OCI-LY1 (cell line): Measurements from ENCODE around the gene LAMC1.

Source experiments
- H2AFZ ChIP-seq: fragments of 200-600 bp; sonication (generic), shearing (Covaris generic); 2 replicates; pipeline ENCODE4 v1.6.0; 2014; ENCODE audit warnings: antibody characterized with exemption, mild to moderate bottlenecking, low read length
- H3F3A ChIP-seq: fragments of 200-600 bp; sonication (generic), shearing (Covaris generic); 2 replicates; pipeline ENCODE4 v1.6.0; 2014; ENCODE audit warnings: mild to moderate bottlenecking, antibody characterized with exemption, low read length, moderate library complexity; ENCODE audit not compliant: insufficient read depth
- H3K27ac ChIP-seq: fragments of 200-600 bp; sonication (generic); 2 replicates; pipeline ENCODE4 v1.5.1; 2014; ENCODE audit warnings: low read length, mixed run types, mild to moderate bottlenecking, low read depth; ENCODE audit not compliant: poor library complexity, severe bottlenecking
- H3K27me3 ChIP-seq: fragments of 200-600 bp; sonication (generic); 2 replicates; pipeline ENCODE4 v1.6.0; 2014; ENCODE audit warnings: antibody characterized with exemption, mild to moderate bottlenecking, low read length, moderate library complexity; ENCODE audit not compliant: insufficient read depth
- H3K36me3 ChIP-seq: fragments of 200-600 bp; sonication (generic); 2 replicates; pipeline ENCODE4 v1.6.1; 2014; ENCODE audit warnings: mild to moderate bottlenecking, antibody characterized with exemption, low read length, moderate library complexity, mixed read lengths; ENCODE audit not compliant: insufficient read depth
- H3K4me1 ChIP-seq: fragments of 200-600 bp; sonication (generic); 2 replicates; pipeline ENCODE4 v1.5.1; 2014; ENCODE audit warnings: mild to moderate bottlenecking, low read length, moderate library complexity; ENCODE audit not compliant: insufficient read depth, severe bottlenecking
- H3K4me2 ChIP-seq: fragments of 200-600 bp; sonication (generic), shearing (Covaris generic); 2 replicates; pipeline ENCODE4 v1.6.1; 2014; ENCODE audit warnings: low read length
- H3K4me3 ChIP-seq: fragments of 200-600 bp; sonication (generic); 2 replicates; pipeline ENCODE4 v1.5.1; 2014; ENCODE audit warnings: low read length, low read depth, mild to moderate bottlenecking, mixed read lengths; ENCODE audit not compliant: poor library complexity, severe bottlenecking
- H3K79me2 ChIP-seq: fragments of 200-600 bp; shearing (Covaris generic); 2 replicates; pipeline ENCODE4 v1.6.1; 2016; ENCODE audit warnings: mixed run types, low read length, mixed read lengths; ENCODE audit not compliant: insufficient read depth
- H3K9ac ChIP-seq: fragments of 200-600 bp; sonication (generic), shearing (Covaris generic); 2 replicates; pipeline ENCODE4 v1.6.1; 2014; ENCODE audit warnings: mild to moderate bottlenecking, low read length, mixed read lengths
- H3K9me2 ChIP-seq: fragments of 200-600 bp; sonication (generic), shearing (Covaris generic); 2 replicates; pipeline ENCODE4 v1.6.1; 2014; ENCODE audit warnings: low read depth, mild to moderate bottlenecking, low read length, mixed read lengths
- H3K9me3 ChIP-seq: fragments of 200-600 bp; shearing (Covaris generic); 2 replicates; pipeline ENCODE4 v1.6.1; 2014; ENCODE audit warnings: low read length, mixed read lengths
- H4K20me1 ChIP-seq: fragments of 200-600 bp; sonication (generic), shearing (Covaris generic); 2 replicates; pipeline ENCODE4 v1.6.0; 2016; ENCODE audit warnings: mild to moderate bottlenecking, low read length; ENCODE audit not compliant: insufficient read depth
- EZH2 ChIP-seq: fragments of 200-600 bp; sonication (generic), shearing (Covaris generic); IDR thresholded peaks from 2 replicates; pipeline ENCODE4 v1.8.0; 2017; ENCODE audit warnings: borderline replicate concordance, mixed run types, mild to moderate bottlenecking, antibody characterized with exemption, low read length, moderate library complexity, mixed read lengths
- TF ChIP-seq, protein P1 (sequence below): fragments of 200-600 bp; sonication (generic), shearing (Covaris generic); IDR thresholded peaks from 2 replicates; pipeline ENCODE4 v1.5.1; 2017; ENCODE audit warnings: mild to moderate bottlenecking, antibody characterized with exemption, low read length, moderate library complexity, mixed read lengths

The LAMC1 gene

DNA sequence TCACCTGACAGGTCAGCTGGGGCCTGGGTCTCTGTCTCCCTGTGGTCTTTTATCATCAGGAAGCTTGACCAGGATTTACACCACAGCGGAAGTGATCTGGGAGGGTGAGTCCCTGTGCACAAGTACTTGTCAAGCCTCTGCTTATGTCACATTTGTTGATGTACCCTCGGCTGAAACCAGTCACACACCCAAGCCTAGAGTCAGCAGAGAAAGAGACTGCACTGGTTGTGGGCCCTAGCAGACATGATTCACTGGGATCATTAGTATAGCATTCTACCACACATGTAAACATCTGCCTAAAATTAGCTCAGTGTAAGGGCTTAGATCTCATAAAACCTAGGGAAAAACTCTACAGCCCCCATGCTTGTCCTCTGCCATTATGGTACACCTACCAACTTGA, 83.5 kb downstream of the LAMC1 start:
- Histone ChIP-seq H3K9ac (no peak overlapping the region), H3K4me2 (no peak overlapping the region), H2AFZ (no peak overlapping the region), H3K79me2 (no peaks in the 10 kb centered on the region), H3K4me3 (no peak overlapping the region), H3K27me3 (no peaks in the 10 kb centered on the region), H3K27ac (no peak overlapping the region), H3F3A (no peaks in the 10 kb centered on the region), H3K4me1 (peaks cover 39% of the 10 kb centered on the region), H3K36me3 (peaks cover 58% of the 10 kb centered on the region), H3K9me3 (no peaks in the 10 kb centered on the region), H4K20me1 (no peaks in the 10 kb centered on the region), H3K9me2 (no peaks in the 10 kb centered on the region)
- no peak for TF ChIP-seq EZH2
- TF ChIP-seq, protein P1, sequence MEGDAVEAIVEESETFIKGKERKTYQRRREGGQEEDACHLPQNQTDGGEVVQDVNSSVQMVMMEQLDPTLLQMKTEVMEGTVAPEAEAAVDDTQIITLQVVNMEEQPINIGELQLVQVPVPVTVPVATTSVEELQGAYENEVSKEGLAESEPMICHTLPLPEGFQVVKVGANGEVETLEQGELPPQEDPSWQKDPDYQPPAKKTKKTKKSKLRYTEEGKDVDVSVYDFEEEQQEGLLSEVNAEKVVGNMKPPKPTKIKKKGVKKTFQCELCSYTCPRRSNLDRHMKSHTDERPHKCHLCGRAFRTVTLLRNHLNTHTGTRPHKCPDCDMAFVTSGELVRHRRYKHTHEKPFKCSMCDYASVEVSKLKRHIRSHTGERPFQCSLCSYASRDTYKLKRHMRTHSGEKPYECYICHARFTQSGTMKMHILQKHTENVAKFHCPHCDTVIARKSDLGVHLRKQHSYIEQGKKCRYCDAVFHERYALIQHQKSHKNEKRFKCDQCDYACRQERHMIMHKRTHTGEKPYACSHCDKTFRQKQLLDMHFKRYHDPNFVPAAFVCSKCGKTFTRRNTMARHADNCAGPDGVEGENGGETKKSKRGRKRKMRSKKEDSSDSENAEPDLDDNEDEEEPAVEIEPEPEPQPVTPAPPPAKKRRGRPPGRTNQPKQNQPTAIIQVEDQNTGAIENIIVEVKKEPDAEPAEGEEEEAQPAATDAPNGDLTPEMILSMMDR, result no peak

DNA sequence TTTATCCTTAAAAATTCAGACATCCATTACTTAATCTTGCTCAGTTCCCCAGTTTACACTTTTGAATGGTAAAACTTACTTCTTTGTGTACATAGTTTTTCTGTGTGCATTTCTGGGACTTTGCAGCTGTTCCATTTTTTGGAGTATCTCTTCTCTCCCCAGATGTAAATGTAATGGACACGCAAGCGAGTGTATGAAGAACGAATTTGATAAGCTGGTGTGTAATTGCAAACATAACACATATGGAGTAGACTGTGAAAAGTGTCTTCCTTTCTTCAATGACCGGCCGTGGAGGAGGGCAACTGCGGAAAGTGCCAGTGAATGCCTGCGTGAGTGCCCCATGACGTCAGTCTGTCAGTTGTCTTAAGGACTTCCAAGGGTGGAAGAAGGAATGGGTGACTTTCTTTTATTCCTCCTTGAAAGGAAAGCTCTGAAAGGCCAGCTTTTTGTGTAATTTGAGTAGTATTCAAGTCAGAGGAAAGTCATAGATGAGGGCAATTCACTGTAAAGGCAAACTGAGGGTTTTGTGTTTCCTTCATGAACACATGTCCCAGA, 87.2 kb downstream of the LAMC1 start:
- H3K4me3 ChIP-seq, result no peak overlapping the region
- no peak overlapping the region for H3K9ac ChIP-seq
- no peaks in the 10 kb centered on the region for H3K79me2 ChIP-seq
- no peaks in the 10 kb centered on the region for H4K20me1 ChIP-seq
- H3K4me1 ChIP-seq, result peaks cover 6% of the 10 kb centered on the region
- H3K9me2 ChIP-seq, result no peaks in the 10 kb centered on the region
- H3K27ac ChIP-seq, result no peak overlapping the region
- no peak overlapping the region for H2AFZ ChIP-seq
- H3F3A ChIP-seq, result no peaks in the 10 kb centered on the region
- H3K9me3 ChIP-seq, result no peaks in the 10 kb centered on the region
- H3K27me3 ChIP-seq, result no peaks in the 10 kb centered on the region
- TF ChIP-seq, protein P1, result no peak
- no peak for TF ChIP-seq EZH2
- H3K36me3 ChIP-seq, result peaks cover 65% of the 10 kb centered on the region
- no peak overlapping the region for H3K4me2 ChIP-seq

DNA sequence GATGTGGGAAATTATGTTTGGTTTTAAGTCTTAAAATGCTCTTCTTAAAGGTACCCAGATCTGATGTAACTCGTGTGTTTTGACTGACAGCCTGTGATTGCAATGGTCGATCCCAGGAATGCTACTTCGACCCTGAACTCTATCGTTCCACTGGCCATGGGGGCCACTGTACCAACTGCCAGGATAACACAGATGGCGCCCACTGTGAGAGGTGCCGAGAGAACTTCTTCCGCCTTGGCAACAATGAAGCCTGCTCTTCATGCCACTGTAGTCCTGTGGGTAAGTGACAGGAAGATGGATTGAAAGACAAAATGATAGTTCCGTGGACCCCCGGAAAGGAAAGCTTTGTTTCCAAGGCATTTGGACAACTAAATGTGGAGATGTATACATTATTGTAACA, 91.2 kb downstream of the LAMC1 start:
- Histone ChIP-seq H3K9me2 (no peaks in the 10 kb centered on the region), H4K20me1 (no peaks in the 10 kb centered on the region), H2AFZ (no peak overlapping the region), H3K4me1 (no peaks in the 10 kb centered on the region), H3F3A (no peaks in the 10 kb centered on the region), H3K27me3 (no peaks in the 10 kb centered on the region), H3K9me3 (no peaks in the 10 kb centered on the region), H3K4me2 (no peak overlapping the region), H3K27ac (no peak overlapping the region), H3K4me3 (no peak overlapping the region), H3K9ac (no peak overlapping the region), H3K36me3 (peaks cover 69% of the 10 kb centered on the region), H3K79me2 (no peaks in the 10 kb centered on the region)
- no peak for TF ChIP-seq EZH2
- TF ChIP-seq, protein P1, result no peak
